Measurements from ENCODE around the gene TUT7.
"Not testable (repeated sequence)": the region's sequence is repeated elsewhere in the genome, so short reads cannot be mapped to it uniquely, and the experiment has no call there.

- not testable (repeated sequence) for TF ChIP-seq POLR2A (IDR thresholded peaks at IDR 0.05; ENCODE audit: low read depth, low read length); POLR2AphosphoS5 (IDR thresholded peaks at IDR 0.05; ENCODE audit: low read depth, low read length); SPI1 (IDR thresholded peaks at IDR 0.05; ENCODE audit: low read depth, low read length); TAF1 (IDR thresholded peaks at IDR 0.05; ENCODE audit: low read depth, low read length); PAX5 (IDR thresholded peaks at IDR 0.05; ENCODE audit: insufficient read depth, low read length, severe bottlenecking); POU2F2 (IDR thresholded peaks at IDR 0.05; ENCODE audit: low read depth, low read length)
Measured at GRCh38 chr9:86383000-86383399, 28.8 kb upstream of the TUT7 start.
